GM10248 (cell line): ENCODE data around the gene SLC17A9.
A peak's percentile ranks its signal among the peaks of the same experiment; 100 is the strongest.
"Not testable (repeated sequence)": the region's sequence is repeated elsewhere in the genome, so short reads cannot be mapped to it uniquely, and the experiment has no call there.

Experiments
- CTCF ChIA-PET: fragments of 300-600 bp; sonication (Branson Sonifier 250); formaldehyde crosslinking; extraction: SDS; loops from one replicate; lab custom pipeline; 2021; ENCODE audit warnings: antibody characterized with exemption; lab: Yijun Ruan, JAX
- POLR2A ChIA-PET: fragments of 350-650 bp; sonication (Branson Sonifier 250); formaldehyde crosslinking; extraction: SDS; loops from one replicate; lab custom pipeline; 2020; ENCODE audit warnings: antibody characterized with exemption; lab: Yijun Ruan, JAX
- DNase-seq: peaks from one replicate; pipeline ENCODE4 v3.0.0; 2012; ENCODE audit errors: extremely low spot score
- TF ChIP-seq, protein P1 (sequence below): IDR thresholded peaks from 2 replicates; pipeline ENCODE4 v1.5.1; 2012; ENCODE audit warnings: mild to moderate bottlenecking, low read depth; ENCODE audit errors: extremely low read depth, missing control alignments, control extremely low read depth

SLC17A9 gene

GRCh38 chr20:62918831-62919230, 33.7 kb upstream of the SLC17A9 start:
- DNase-seq: no peak
- ChIA-PET CTCF (interaction anchor here (0.7 to 12.6 kb wide), 10 partner anchors 7 to 91 kb away, joined by 3 to 153 read pairs (median 4); no protein-coding TSS in a partner anchor), POLR2A (interaction anchor here (0.6 to 1.0 kb wide), 2 partner anchors 96 to 122 kb away, joined by 3 read pairs; partner anchors contain the start of gene MRGBP)

DNA sequence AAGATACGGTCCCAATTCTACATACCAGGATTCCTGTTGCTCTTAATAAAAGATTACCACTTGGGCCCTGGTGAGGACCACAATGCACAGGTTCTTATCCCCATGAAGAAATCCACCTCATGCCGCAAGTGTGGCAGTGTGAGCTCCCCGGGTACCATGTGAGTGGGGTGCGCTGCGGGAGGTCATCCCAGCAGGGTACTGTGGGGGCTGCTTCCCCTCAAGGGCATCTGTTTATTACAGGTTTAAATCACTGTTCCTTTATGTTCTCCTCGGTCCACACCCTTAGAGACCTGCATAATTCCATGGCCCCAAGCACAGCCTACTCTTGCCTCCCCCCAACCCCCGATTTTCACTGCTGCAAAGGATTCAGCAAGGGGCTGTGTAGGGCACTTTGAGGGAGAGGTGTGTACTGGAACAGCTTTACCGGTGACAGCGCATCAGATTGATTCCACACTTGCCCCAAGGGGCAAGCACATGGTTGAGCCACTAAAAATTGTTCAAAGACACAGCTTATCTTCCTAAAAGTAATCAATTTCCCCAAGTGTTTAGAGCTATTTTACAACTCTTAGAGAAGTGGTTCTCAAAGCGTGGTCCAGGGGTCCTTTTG, 32.4 kb upstream of the SLC17A9 start:
- DNase-seq: no peak
- ChIA-PET POLR2A (interaction anchor here (0.8 to 1.9 kb wide), 2 partner anchors 17 to 34 kb away, joined by 3 to 6 read pairs; no protein-coding TSS in a partner anchor), CTCF (interaction anchor here (0.9 to 12.6 kb wide), 10 partner anchors 8 to 95 kb away, joined by 3 to 153 read pairs (median 6); no protein-coding TSS in a partner anchor)
- TF ChIP-seq, protein P1, sequence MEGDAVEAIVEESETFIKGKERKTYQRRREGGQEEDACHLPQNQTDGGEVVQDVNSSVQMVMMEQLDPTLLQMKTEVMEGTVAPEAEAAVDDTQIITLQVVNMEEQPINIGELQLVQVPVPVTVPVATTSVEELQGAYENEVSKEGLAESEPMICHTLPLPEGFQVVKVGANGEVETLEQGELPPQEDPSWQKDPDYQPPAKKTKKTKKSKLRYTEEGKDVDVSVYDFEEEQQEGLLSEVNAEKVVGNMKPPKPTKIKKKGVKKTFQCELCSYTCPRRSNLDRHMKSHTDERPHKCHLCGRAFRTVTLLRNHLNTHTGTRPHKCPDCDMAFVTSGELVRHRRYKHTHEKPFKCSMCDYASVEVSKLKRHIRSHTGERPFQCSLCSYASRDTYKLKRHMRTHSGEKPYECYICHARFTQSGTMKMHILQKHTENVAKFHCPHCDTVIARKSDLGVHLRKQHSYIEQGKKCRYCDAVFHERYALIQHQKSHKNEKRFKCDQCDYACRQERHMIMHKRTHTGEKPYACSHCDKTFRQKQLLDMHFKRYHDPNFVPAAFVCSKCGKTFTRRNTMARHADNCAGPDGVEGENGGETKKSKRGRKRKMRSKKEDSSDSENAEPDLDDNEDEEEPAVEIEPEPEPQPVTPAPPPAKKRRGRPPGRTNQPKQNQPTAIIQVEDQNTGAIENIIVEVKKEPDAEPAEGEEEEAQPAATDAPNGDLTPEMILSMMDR: no peak

More at GRCh38 chr20:62918831-62919230, 33.7 kb upstream of the SLC17A9 start:
- TF ChIP-seq, protein P1: no peak

GRCh38 chr20:62921119-62921687, 31.3 kb upstream of the SLC17A9 start:
- ChIA-PET POLR2A (interaction anchor here (1.9 kb wide), 1 partner anchor 33 kb away, joined by 6 read pairs; no protein-coding TSS in a partner anchor), CTCF (interaction anchor here (1.5 to 12.6 kb wide), 8 partner anchors 9 to 94 kb away, joined by 4 to 153 read pairs (median 14); no protein-coding TSS in a partner anchor)
- TF ChIP-seq, protein P1: peak; percentile 15
- DNase-seq: peak; percentile 47

DNA sequence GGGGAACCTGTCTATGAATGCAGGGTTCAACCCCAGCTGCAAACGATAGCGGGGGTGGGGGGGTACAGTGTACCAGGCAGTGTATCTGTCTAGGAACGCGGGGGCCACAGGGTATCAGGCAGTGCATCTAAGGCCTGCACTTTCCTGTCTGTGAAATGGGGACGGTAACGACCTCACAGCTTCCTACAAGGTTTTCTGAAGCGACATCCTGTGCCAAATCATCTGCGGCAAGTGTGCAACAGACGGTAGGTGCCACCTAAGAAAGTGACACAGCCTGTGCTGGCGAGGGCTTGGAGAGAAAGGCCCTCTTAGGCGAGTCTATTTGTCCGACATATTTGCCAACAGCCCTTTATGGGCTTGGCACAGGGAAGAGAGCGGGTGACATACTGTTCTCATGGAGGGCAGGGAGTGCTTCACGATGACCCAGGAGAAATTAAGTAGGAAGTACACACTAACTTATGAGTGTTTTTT, 30.0 kb upstream of the SLC17A9 start:
- DNase-seq: no peak
- POLR2A ChIA-PET: no interaction called here
- TF ChIP-seq, protein P1: no peak
- CTCF ChIA-PET: interaction anchor here (7.1 to 12.6 kb wide), 2 partner anchors 10 to 21 kb away, joined by 30 to 153 read pairs; no protein-coding TSS in a partner anchor

- DNase-seq, POLR2A ChIA-PET: not testable (repeated sequence)
- CTCF ChIA-PET: interaction anchor here (1.3 to 7.1 kb wide), 3 partner anchors 11 to 19 kb away, joined by 3 to 30 read pairs (median 19); no protein-coding TSS in a partner anchor
Observed at GRCh38 chr20:62923059-62923668, 29.3 kb upstream of the SLC17A9 start.

- no peak for DNase-seq
- CTCF ChIA-PET: interaction anchor here (1.2 to 7.1 kb wide), 5 partner anchors 11 to 85 kb away, joined by 3 to 30 read pairs (median 19); no protein-coding TSS in a partner anchor
- TF ChIP-seq, protein P1: no peak
- POLR2A ChIA-PET: no interaction called here
Observed at GRCh38 chr20:62923669-62924441, 28.7 kb upstream of the SLC17A9 start.
